Stimulated activated CD4-positive, alpha-beta T cell treated with anti-CD3 and anti-CD28 coated beads, TNF-alpha, amount 100 ng/mL, for 4 hours (primary cell): ENCODE measurements around the gene ACTL8.
"Not testable (repeated sequence)": the region's sequence is repeated elsewhere in the genome, so short reads cannot be mapped to it uniquely, and the experiment has no call there.

Experiments used
- DNase-seq, 3 experiments: peaks; one replicate each; pipeline ENCODE4 v3.0.0-alpha.2; 2020; ENCODE audit warnings: low read depth in 3 of 3

The ACTL8 gene

DNA sequence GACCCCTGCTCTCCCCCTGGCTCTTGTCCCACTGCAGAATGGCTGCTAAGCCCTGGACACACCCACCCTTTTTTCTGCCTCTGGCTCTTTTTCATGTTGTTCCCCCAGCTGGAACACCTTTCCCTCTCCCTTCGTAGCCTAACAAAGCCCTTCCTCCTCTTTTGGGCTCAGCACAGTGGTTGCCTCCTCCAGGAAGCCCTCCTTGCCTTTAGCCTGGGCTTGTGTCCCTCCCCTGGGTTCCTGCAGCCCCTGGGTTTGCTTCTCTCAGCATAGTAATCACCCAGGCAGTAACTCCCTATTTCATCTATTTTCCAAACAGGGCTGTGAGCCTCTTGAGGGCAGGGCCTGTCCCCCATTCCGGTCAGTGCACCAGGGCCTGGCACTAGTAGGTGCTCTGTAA is 19.8 kb upstream of the ACTL8 start:
- no peak for DNase-seq

GRCh38 chr1:17735793-17736192 is 19.3 kb upstream of the ACTL8 start:
- no peak for DNase-seq

DNA sequence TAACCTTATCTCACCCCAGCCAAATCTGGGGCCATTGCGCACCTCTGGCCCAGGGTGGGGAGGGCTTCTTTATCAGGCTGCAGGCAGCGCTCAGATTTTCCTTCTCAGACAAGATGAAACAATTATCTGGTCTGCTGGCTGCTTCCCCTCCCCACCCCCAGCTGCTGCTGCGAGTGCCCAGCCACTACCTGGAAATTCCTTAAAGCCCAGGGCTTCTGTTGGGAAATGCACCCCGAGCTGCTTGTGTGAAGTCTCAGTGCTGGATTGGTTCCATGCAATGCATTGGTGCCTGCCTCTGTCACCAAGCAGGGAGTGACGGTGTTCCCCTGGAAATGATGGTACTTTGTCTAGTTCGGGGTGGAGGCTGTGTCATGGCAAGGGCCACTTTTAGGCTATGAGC is 18.5 kb upstream of the ACTL8 start:
- DNase-seq = no peak

DNA sequence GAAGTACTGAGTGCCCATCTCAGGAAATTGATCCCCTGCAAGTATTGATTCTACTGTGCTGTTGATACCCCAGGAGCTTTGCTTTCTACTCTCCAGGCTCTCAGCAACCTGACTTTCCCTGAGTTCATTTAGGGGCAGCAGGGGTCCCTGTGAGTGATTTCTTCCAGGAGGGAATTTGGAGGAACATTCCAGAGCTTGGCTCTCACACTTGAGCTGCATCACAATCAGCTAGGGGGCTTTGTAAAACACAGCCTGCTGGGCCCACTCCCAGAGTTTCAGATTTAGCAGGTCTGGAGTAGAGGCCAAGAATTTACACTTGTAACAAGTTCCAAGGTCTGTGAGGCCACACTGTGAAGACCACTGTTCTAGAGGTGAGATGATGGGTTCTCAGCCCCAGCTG is 16.1 kb upstream of the ACTL8 start:
- DNase-seq = no peak

DNA sequence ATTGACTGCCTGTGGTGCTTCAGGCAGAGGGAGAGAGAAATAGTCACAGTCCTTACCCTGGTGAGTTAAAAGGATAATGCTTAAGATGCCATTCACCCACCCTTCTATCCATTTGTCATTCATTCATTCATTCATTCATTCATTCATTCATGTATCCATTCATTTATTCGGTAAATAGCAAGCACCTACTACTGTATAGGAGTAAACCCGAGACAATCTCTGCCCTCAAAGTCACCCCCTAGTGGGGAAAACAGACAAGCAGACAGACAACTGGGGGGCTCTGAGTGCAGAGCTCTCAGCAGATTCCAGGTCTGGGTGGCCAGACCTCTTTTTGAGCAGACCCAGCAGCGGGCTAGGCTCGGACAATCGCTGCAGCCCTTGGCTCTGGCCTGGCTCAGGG is 14.1 kb upstream of the ACTL8 start:
- no peak for DNase-seq

GRCh38 chr1:17742583-17742982 is 12.6 kb upstream of the ACTL8 start:
- DNase-seq = no peak

DNA sequence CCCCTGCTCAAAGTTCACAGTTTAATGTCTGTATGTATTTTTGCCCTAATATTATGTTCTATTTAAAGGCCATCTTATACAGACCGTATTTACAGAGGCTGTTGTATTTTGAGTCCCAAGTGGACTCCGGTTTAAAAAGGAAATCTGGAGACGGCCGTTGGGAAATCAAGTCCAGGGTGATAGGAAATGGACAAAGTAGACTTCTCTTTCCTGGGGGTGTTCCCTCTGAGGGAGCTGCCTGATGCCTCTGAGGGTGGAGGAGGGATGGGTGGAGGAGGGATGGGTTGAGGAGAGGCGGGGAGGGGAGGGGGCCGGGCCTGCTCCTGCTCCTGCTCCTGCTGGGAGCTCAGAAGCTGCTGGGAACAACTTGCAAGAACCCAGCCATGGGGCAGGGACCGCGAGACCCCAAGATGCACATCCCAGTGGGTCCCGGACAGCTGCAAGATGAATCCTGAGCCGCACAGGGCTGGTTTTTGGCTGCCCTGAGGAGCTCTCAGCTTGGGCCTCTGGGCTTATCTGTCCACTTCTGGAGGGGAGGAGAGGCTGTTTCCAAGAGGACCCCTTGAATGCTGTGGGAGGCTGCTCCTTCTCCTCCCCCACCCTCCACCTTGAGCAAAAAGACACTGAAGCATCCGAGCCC is 12.0 kb upstream of the ACTL8 start:
- DNase-seq = no peak

GRCh38 chr1:17743925-17744324 is 11.2 kb upstream of the ACTL8 start:
- DNase-seq = no peak

DNA sequence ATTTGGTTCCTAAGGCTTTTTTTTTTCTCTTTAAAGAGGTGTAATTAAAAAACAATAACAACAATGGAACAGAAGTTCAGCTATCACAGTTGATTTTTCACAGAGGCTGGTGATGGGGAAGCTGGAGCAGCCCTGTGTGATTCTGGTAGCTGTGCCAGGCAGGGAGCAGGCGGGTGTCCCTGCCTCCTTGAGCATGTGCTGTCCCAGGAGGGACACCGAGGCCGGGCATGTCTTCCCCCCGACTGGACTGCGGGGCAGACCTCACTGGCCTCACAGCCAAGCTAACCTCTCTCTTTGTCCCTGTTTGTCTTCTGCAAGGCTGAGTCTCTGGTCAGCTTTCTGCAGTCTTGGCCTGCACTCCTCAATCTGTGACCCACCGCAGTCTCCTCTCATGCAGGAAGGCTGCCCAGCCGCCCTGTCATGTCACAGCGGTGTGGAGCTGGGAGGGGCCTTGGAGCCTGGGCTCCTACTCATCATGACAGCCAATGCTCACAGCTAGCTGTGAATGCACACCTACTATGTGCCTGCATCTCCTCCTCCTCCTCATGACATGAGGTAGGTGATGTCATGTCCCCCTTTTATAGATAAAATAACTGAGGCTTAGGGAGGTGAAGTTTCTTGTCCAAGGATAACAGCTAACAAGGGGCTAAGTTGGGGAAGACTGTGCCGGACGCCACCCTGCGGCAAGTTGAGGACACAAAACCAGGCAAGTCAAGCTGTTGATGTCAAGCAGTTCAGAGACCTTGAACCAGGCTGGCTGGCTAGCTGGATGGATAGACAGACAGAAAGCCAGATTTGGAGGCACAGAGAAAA is 10.3 kb upstream of the ACTL8 start:
- no peak for DNase-seq

- DNase-seq = no peak
These were observed 9.6 kb upstream of the ACTL8 start for GRCh38 chr1:17745479-17745955.

DNA sequence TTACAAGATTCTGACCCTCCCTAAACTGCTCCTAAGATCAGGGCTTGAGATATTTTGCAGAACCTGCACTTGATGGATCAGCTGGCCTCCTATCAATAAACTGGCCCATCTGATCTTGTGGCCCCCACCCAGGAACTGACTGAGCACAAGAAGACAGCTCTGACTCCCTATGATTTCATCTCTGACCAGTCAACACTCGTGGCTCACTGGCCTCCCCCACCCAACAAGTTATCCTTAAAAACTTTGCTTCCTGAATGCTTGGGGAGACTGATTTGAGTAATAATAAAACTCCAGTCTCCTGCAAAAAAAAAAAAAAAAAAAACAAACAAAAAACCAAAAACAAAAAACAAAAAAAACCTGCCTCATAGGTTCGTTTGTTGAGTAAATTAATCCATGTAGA is 8.9 kb upstream of the ACTL8 start:
- DNase-seq = not testable (repeated sequence)

DNA sequence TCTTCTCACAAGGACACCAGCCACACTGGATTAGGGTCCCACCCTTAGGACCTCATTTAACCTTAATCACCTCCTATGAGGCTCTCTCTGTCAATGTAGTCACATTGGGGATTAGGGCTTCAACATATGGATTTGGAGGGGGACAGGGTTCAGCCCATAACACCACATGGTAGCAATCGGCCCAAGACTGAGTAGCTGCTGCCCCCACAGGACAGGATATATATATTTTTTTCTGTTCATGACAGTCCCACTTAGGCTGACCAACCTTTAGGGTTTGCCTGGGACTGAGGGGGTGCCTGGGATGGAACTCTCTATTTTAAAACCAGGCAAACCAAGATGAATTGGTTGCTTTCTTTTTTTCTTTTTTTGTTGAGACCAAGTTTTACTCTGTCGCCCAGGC is 8.2 kb upstream of the ACTL8 start:
- no peak for DNase-seq

GRCh38 chr1:17750333-17750732 is 4.8 kb upstream of the ACTL8 start:
- no peak for DNase-seq

DNA sequence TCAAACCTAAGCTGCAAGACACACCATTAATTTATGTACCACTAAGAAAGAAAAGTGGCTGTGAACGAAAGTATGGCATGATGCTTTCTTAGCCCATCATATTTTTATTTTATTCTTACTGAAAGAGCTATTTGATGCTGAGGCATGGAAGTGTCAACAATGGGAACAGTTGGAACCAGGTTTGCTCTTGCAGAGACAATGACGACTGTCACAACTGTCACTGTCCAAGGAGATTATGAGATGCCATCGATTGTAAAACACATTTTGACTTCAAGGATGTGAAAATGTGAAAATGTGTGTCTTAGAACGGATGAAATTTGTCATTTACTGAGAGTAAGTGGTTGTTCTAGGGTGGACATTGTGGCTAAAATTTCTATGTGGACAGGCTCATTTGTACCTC is 2.8 kb upstream of the ACTL8 start:
- no peak for DNase-seq

GRCh38 chr1:17757426-17757825 is 2.3 kb downstream of the ACTL8 start:
- no peak for DNase-seq

GRCh38 chr1:17759114-17759513 is 4.0 kb downstream of the ACTL8 start:
- no peak for DNase-seq

GRCh38 chr1:17762313-17762712 is 7.2 kb downstream of the ACTL8 start:
- DNase-seq = no peak

DNA sequence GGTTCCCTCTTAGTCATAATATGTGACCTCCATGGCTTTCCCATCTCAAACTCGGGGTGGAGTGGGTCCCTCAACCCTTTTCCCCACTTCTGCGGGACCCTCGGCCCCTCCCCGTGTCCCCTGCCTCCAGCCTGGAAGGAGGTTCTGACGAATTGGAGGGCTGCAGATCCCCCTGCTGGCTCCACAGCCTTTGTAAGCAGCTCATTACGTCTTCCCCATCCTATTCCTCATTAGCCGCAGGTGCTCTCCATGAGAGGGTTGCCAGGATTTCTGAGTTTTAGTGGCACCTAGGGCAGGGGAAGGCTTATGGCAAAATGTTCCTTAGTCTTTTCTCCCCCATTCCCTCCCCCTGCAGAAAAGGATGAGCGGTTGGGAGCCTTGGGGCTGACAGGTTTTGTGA is 8.3 kb downstream of the ACTL8 start:
- DNase-seq = no peak

DNA sequence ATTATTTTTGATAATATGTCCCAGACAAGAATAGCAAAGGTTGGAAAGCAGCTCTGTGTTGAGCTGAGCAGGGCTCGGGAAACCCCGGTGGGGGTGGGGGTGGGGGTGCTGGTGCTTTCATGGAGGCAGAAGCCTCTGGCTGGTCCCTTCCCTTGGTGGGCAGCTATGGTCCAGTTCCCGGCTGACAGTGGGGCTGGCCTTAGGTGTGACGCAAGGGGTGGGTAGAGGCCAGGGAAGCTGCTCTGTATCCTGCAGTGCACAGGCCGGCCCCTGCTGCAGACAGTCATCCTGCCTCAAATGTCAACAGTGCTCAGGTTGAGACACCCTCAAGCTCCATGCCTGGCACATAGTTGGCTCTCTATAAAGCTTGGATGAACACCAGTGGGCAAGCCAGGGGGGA is 8.9 kb downstream of the ACTL8 start:
- DNase-seq = no peak

DNA sequence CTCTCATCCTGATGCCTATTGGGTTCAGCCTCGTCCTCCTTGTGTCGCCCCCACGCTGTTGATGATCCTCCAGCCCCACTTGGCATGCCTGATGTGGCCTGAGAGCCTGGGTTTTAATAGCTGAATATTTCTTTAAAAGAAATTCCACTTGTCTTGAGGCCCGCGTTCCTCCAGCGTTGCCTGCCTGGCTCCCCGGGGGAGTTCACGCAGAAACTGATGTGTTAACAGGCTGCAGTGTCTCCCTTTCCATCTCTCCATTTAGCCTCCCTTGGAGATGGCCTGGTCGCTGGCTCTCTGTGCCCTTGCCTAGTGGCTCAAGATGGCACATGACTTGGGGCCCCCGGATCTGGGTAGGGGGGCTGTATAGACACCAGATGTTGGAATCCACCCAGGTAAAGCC is 9.5 kb downstream of the ACTL8 start:
- DNase-seq = no peak

- DNase-seq = no peak
These were observed 10.6 kb downstream of the ACTL8 start for GRCh38 chr1:17765444-17766411.

DNA sequence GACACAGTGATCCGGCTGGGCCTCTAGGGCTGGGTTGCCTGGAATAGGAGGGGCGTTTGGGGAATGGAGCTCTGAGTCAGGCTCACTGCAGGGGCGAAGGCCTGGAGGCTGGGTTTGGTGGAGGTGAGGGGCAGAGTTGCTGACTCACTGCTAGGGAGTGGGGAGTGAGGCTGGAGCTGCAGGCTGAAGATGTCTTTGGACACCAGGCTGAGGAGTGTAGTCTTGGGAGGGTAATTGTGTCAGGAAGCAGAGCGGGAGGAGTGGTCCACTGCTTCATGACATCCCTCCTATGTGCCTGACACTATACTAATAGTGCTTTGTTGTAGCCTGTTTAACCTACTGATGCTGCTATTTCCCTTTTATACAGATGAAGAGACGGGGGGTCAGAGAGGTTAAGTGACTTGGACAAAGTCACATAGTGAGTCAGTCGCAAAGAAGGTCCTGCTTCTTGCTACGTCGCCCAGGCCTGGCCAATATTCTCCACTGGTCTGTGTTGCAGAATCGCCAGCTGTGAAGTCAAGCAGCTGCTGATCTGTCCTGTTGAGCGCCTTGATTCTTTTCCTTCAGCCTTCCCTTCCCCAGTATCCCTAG is 13.6 kb downstream of the ACTL8 start:
- DNase-seq = no peak
